Urothelium cell line (cell line): ENCODE results near the gene SH3RF3.
"Not testable (repeated sequence)": the region's sequence is repeated elsewhere in the genome, so short reads cannot be mapped to it uniquely, and the experiment has no call there.

Experiments
- DNase-seq: peaks from one replicate; pipeline ENCODE4 v3.0.0; 2011; ENCODE audit warnings: low spot score, mixed read lengths
- FAIRE-seq: peaks from 2 replicates; lab custom pipeline; 2011; peaks lifted over from hg19 to GRCh38; lab: Jason Lieb, UNC

Gene SH3RF3

DNA sequence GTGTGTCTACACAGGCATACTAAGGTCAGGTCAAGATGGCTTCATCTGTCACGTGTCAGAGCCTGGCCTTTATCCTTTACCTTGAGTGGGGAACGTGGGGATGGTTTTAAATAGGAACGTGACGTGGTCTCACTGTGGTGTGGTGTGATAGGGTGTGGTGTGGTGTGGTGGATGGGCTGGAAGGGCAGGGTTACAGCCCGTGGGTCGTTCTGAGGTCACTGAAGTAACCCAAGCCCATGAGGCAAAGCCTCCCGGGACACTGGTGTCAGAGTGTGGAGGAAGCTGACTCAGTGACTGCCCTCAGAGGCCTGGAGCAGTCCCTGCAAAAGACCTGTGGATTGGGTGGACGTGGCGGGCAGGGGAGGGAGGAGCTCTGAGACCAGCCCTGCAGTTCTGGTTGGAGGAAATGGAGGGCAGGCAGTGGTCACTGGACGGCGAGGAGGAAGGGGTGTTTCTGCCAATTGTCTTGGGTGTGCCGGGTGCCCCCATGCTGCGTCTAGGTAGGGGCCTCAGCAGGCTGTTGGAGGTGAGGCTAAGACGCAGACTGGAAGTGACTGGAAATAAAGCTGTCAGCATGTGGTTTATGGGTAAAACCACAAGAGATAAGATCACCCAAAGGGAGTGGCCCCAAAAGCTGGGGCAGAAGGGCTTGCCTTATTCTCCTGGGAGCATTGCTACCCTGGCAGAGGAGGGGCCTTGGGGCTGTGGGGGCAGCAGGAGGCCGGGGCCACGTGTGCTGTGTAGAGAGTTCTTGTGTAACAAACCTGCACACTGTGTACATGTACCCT, 84.8 kb downstream of the SH3RF3 start:
- DNase-seq (peak; percentile 80), FAIRE-seq (peak; percentile 82)

DNA sequence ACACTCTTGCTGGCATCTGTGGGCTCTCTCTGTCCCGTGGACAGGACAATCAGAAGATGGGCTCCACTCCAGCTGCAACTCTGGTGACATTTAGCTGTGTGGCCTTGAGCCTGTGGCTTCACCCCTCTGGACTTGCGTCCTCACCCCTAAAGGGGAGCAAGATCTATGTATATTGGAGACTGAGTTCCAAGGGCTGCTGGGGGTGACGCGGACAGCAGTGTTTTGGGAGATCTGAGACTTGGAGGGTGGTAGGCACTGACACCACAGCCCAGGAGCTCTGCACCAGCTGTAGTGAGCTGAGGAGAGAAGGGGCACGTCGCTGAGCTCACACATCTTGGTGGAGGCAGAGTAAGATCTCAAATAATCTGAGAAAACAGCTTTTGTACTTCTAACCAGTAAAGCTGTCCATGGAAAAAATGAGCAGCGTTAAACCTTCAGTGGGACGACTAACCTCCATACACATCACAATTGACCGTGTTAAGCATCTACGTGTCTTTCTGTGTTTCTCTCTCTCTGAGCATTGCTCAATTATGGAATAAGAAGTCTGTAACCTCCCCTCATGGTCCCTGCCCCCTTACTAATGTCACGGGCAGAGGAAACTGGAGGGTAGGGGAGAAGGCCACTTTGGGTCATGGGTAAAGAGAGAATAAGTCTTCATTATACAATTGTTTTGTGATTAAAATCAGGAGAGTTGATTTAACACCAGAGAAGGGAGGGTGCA, 85.8 kb downstream of the SH3RF3 start:
- DNase-seq (no peak), FAIRE-seq (no peak)

DNA sequence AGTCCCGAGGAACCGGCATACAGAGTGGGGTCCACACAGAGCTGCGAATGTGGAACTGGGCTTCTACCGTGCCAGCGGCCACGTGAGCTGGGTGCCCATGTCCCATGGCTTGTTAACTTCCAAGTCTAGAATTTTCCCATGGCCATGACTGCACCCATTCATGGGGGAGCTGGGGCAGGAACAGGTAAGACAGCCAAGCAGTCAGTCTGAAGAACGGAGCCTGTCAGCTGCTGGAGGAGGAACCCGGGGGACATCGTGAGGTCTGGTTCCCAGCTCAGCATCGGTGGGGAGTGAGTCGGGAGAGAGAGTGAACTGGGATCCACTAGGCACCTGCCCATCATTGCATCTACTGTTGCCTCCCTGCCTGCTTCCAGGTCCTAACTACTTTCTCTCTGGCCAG, 86.9 kb downstream of the SH3RF3 start:
- no peak for FAIRE-seq
- no peak for DNase-seq

DNA sequence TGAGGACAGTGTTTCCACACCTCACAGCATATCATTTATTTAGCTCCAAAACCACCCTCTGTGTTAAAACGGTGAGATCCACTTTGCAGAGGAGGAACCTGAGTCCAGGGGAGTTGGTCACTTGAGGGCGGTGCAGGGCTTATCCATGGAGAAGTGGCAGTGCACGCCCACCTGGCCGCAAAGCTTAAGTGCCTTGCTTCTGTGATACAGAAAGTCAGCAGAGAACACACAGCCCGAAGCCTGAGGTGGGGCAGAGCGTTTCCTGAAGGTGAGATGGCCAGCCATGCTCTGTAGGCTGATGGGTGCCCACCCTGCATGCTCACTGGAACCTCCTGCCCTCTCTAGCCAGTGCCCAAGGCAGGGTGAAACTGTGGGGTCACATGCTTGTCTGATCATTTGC, 87.3 kb downstream of the SH3RF3 start:
- FAIRE-seq (peak; percentile 37), DNase-seq (no peak)

DNA sequence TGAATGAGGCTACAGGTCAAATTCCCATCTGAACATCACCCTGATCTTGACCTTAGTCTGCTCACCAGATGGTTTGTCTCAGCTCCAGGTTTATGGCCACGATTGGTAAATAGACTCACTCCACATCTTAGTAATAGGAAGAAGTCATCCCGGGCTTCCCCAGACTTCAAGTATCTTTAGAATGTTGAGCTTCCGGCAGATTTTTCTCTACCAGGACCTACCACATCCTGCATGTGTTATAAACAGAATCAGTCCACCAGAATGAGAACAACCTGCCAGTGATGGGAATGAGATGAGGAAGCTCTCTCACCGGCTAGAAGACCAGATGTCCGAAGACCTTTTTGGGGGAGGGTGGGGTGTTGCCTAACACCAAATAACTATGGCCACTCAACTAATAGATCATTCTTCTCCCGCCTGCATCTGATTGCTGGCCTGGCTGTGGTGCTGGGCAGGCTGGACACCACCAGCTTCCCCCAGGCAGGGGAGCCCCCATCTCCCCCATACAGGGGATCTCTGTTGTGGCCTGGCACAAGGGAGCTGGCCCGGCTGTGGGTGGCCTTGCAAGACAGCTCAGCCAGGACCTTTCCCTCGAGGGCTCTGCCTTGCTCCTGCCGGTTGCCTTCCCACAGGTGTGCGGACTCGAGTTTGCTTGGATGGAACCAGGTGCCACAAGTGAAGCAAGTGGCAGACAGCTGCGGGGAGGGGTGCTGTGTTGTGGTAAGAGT, 88.5 kb downstream of the SH3RF3 start:
- no peak for DNase-seq
- peak; percentile 32 for FAIRE-seq

DNA sequence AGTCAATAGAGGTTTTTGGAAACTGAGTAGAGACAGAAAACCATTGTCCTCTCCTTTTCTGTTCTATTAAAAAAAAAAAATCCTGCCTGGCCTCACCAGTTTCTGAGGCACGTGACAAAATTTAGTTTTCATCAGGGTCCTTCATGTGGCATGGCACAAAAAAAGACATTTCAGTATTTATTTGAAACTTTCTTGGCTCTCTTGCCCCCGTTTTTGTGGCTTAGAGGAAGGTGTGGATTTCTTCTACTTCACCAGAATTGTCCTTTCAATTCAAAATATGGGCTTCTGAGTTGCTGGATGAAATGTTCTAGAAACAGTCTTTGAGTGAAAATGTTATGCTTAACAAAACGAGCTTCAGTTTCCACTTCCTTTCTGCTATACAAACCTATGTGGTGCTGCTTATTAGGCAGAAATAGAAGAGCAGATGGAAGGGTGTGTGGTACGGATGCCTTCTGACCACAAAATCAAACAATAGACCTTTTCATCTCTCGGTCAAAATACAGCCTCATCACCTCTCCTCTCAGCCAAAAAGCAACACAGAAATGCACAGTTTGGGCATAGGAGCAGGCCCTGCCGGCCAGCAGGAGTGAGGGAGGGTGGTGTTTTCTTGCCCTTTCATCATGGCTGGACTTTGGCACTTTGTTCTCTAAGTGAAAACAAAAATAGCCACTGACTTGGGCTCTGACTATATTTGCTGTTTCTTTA, 89.2 kb downstream of the SH3RF3 start:
- FAIRE-seq (peak; percentile 66), DNase-seq (peak; percentile 77)

DNA sequence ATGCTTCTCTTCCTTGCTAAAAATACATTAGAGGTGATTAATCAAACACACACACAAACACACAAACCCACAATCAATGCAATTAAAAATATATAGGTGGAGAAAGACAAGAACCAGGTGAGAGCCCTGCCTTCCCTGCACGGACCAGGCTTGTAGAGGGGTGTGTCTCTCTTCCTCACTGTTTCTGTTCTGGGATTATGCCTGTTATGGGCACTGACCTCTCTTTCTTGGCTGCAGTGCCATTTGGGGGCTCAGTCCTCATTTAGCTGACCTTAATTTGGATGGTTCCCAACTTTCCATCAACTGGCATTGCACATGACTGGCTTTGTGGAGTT, 89.8 kb downstream of the SH3RF3 start:
- DNase-seq (no peak), FAIRE-seq (no peak)

DNA sequence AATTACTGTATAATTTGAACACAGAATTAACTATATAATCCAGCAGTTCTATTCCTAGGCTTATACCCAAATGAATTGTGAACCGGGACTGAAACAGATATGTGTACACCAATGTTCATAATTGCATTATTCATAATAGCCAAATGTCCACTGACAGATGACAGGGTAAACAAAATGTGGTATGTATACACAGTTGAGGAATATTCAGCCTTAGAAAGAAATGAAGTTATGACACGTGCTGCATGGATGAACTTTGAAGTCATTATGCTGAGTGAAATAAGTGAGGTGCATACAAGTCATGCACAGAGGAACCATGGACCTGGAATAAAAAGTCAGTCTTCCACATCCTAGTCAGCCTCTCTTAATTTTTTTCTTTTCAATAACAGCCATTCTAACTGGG, 91.9 kb downstream of the SH3RF3 start:
- DNase-seq = no peak
- FAIRE-seq = no peak

DNA sequence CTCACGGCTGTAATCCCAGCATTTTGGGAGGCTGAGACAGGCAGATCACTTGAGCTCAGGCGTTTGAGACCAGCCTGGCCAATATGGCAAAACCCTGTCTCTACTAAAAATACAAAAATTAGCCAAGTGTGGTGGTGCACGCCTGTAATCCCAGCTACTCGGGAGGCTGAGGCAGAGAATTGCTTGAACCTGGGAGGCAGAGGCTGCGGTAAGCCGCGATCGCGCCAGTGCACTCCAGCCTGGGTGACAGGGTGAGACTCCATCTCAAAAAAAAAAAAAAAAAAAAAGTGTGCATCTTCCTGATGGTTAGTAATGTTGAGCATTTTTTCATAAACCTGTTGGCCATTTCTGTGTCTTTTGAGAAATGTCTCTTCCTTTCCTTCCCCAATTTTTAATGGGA, 92.3 kb downstream of the SH3RF3 start:
- DNase-seq, FAIRE-seq: not testable (repeated sequence)

DNA sequence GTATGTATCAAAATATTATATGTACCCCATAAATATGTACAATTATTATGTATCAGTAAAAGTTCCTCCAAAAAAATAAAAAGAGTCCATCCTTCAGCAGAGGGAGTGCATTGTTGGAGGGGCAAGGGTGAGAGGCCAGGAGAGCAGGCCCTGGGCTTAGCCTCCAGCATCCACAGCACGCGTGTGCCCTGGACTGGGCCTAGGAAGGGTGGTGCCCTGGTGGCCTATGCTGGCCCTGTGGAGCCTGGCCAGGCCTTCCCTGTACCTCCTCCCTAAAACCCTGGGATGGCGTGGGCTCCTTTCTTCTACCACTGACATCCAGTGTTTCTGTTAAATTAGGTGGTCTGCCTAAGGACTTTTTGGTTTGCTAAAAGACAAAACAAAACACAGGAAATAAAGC, 93.4 kb downstream of the SH3RF3 start:
- FAIRE-seq (no peak), DNase-seq (no peak)

DNA sequence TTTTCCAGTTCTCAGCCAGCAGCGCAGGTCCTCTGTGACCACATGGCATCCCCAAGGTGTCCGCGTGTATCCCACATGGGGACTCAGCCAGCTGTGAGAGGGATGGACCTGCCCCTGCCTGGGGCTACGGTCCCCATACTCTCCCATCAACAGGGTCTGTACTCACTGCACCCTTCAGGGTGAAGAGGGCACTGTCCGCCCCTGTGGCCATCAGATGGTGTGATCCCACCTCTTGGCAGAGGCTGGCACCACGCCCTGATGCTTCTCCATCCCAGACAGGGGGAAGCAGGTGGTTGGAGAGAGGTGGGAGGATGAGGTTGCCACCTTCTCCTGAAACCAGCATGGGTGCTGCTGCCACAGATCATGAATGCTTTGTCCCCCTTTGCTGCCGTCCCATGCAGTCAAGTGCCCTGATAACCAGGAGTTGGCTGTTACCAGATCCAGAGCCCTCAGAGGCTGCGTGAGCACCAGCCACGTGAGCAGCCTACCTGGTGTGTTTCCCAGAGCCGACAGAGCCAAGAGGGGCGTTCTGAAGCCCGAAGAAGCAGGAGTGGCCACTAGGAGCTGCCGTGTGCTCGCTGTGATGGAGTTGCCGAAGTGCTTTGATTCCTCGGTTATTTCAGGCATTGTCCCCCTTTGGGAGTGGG, 93.9 kb downstream of the SH3RF3 start:
- FAIRE-seq = no peak
- no peak for DNase-seq

DNA sequence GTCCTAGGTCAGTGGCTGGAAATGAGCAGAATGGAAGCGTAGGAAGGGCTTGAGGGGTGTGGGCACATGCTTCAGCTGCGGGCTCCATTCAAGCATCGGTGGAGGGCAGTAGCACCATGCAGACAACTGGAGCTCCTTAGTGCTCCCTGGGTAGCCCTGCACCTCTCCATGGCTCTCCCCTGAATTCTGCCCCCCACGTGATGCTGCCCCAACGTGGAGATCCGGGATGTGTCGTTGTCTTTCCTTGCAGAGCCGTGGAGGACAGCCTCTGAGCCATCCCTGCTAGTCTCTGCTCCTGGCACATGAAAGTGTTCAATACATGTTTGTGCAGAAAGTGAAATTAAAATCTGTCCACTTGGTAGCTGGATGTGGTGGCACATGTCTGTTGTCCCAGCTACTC, 94.5 kb downstream of the SH3RF3 start:
- FAIRE-seq = no peak
- DNase-seq = no peak

DNA sequence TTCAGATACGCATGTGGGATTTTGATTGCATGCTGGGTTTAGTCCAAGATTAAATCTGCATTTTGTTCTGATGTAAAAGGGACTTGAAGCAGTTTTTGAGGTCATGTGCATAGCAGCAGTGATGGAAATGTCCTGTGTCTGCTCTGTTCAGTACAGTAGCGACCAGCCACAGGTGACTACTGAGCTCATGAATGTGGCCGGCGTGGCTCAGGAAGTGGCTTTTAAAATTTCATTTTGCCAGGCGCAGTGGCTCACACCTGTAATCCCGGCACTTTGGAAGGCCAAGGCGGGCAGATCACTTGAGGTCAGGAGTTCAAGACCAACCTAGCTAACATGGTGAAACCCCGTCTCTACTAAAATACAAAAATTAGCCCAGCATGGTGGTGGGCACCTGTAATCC, 95.3 kb downstream of the SH3RF3 start:
- DNase-seq, FAIRE-seq: not testable (repeated sequence)

DNA sequence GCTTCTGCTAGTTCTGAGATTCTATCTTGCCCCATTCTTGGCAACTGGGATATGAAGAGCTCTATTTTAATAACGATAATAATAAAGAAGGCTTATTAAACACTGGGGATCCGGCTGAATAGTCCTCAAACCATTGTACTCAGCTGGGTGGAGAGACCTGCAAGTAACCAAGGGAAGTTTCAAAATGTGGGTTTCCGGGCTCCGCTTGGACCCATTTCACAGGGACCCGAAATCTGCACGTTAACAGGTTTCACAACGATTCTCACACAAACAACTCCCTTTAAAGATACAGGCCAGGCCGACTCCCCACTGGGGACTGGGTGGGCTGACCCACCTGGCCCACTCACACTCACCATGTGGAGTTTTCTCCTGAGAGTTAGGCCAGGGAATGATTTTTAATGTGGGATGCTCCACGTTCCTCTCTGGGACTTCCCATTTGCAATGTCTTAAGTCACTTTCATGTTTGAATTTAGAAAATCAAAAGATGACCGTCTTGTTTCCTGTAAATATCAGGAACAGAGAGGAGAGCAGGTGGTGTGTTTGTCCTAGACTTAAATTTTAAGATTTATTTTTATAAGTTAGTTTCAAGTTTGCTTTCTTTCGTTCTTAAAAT, 96.3 kb downstream of the SH3RF3 start:
- DNase-seq (no peak), FAIRE-seq (no peak)

DNA sequence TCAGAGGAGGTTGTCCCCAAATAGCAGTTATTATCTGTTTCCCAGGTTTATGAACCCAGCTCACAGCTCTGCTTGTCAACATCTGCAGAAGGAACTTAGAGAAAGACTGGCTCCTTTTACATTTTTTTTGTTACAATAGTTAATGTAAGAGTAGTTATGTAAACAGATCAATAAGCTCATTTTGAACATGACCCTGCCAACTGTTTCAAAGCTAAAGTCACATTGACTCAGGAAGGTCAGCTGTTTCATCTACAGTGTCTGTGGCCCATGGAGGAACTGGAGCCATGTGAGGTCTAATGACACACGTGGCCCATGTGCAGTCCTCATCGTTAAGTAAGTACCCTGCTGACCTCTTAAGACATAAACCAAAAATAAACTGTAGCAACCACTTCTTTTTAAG, 97.1 kb downstream of the SH3RF3 start:
- no peak for FAIRE-seq
- no peak for DNase-seq

DNA sequence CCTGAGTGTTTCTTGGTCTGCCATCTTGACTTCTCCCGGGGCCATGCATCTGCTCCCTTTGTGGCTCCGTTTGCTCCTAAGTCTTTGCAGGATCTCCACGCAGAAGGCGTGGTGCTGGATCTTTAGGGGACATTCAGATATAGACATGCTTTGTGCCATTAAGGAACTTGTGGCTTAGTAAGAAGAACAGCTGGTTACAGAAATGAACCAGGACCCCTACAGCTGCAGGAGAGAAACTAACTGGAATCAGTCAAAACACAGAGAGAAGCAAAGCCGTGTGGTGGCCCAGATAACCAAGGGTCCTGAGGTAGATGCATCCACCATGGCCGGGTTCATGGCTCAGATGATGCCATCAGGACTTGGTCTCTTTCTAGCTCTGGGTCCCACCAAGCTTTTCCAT, 97.6 kb downstream of the SH3RF3 start:
- FAIRE-seq (no peak), DNase-seq (no peak)

DNA sequence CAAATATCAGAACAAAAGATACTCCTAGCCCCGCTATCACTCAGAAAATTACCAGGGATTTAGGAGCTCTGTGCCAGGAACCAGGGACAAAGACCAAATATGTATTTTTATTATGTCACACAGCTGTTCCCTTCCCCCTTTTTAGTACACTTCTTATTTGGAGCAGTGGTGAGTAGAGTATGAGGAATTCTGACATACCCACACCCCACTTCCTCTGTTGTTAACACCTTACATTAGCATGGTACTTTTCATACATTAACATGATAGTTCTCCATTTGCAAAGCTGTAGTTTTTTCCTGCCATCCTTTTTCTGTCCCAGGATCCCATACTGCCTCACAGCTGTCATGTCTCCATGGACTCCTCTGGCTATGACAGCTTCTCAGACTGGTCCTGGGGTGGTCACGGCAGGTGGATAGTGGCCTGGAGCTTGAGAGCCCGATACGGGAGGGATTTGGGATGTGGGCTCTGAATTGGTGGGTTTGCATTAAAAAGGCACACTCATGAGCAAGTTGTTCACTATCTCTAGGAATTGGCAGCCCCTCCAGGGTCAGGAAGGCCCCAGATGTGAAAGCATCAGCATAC, 100.2 kb downstream of the SH3RF3 start:
- DNase-seq (no peak), FAIRE-seq (no peak)

DNA sequence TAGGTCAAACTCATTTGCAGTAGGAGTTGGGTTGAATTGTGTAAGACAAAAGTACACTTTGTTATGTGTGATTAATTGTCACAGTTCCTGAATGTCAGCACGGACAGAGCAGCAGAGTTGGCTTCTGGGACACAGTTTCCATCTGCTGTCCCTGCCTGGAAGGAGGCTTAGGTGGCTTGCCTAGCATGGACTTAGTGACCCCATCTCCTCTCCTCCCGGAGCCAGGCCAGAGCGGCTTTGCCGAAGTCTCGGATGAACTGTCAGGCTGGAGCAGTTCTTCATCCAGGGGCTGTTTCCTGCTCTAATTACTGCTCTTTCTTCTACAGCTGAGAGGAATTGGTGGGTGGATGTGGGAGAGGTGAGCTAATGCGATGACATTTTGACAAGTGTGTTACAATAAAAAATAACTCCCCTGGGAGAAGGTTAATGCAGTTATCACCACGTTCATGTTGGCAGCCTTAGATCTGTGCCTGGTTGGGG, 102.0 kb downstream of the SH3RF3 start:
- FAIRE-seq = no peak

DNA sequence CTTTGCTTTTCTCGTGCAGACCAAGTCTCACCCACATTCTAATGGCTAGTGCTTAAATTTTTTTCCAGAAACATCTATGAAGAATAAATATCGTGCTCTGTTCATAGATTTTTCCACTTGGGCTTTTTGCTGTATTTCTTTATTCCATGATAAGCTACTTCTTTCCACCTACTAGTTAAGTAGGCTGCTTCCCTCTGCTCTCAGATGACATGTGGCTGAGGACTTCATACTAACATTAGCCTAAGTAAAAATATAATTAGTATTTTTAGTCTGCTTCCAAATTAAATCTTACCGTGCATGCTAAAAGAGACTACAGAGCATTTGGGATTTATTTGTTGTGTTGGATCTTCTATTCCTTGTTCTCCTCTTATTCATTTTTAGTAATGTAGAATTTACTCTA, 102.4 kb downstream of the SH3RF3 start:
- FAIRE-seq (no peak), DNase-seq (no peak)

More for the DNA sequence above, 102.0 kb downstream of the SH3RF3 start:
- DNase-seq = no peak
